SKM-1 treated with dmso at 0.1 percent for 144 hours (cell line): ENCODE results near the gene KCNMA1.

Source experiments
- DNase-seq: peaks from one replicate; lab custom pipeline; 2025; ENCODE audit not compliant: unreplicated experiment; lab: John Stamatoyannopoulos, UW

KCNMA1 gene

DNA sequence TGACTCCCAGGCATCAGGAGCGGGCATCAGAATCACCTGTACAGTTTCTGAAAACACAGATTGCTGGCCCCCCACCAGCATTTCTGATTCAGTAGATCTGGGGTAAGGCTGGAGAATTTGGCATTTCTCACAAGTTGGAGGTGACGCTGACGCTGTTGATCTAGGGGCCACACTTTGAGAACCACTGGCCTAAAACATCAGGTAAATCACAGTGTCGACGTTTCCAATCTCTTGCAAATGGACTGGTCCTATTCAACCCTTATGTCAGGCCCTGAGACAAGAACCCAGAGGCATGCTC is 564.0 kb downstream of the KCNMA1 start:
- DNase-seq, result no peak

DNA sequence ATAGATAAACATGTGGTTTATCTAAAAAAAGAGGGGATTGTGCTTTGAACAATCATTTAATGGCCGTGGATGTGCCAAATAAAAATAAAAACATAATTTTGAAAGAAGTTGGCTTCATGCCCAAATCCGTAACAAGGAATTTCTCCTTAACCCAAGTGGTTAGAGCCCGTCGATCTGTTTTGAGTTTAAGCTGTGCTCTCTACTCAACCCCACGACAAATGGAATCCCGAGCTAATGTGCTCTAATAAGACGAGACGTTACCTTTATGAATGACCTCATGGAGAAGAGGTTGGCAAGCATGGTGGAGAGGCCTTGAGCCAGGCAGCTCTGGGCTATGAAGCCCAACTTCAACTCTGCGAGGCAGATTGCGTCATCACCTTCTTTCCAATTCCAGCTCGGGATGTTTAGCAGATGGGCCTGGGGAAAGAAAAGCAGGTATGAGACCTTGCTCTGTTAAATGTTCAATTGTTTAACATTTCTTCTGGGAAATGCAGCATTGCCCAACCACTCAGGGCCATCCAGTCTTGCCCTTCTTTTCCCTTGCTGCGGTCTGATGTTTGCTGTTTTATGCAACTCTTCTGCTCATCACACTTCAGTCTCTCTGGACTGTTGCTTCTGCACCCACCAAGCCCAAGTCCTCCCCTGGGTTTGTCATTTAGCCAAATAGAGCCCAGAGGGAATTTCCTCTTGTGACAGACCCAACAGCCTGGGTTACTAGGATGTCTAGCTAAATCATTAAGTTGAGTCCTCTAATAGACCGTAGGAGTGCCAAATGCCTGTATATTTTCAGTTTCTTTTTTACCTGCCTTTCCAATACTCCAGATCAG is 564.6 kb downstream of the KCNMA1 start:
- DNase-seq, result no peak

DNA sequence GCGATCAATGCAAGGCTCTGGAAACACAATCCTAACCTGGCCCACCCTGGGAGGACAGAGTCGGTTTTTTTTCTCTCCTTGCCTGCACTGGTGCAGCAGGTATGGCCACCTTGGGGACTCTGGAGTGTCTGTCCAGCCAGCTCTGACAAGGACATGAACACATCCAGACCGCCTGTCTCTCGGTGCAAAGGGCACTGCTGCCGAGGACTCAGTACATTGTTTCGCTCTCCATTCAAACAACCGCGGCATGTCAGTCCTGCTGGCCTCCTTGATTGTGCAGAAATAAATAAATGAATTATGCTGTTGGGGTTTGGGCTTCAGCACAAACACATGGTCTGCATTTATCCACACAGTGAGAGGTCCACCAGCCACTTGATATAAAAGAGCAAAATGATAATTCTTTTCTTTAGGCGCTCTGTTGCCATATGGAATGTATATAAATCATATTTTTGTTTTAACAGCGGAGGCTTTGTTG is 565.2 kb downstream of the KCNMA1 start:
- no peak for DNase-seq

DNA sequence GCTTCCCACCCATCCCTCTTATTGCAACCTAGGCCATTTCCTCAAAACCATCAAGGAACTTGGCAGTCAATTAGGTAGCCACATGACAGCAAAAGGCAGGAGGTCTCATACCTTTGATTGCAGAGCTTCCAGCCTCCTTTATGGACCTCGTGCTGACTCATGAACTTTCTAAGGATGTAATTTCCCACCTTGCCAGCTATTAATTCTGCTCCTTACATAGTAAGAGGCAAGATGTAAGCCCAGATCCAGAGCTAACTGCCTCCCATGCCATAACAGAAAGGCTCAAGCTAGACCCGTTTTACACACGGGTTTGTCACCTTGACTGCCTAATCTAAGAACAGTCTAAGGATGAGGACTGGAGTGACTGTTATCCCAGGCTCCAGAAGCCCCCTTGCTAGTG is 565.7 kb downstream of the KCNMA1 start:
- no peak for DNase-seq

DNA sequence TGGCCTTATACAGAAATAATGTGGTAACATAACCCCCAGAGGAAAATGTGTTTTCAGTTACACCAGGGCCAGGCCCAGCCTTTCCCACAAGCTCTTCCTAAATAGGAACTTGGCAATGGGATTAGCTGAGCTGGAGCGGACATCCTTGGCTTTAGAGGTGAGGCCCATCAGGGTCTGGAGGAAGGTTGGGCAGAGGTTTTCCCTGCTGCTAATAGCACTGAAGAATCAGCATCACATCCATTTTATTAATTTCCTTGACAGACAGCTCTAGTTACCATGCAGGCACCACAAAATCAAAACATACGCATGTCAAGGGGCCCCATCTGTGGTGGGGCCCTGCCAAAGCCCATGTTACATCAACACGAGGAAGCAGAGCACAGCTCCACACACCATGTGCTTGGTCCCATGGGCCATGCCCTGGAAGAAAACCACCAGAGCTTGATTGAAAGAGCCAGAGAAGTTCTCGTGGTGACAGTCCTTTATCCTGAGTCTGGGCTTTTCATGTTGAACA is 566.6 kb downstream of the KCNMA1 start:
- DNase-seq, result no peak

DNA sequence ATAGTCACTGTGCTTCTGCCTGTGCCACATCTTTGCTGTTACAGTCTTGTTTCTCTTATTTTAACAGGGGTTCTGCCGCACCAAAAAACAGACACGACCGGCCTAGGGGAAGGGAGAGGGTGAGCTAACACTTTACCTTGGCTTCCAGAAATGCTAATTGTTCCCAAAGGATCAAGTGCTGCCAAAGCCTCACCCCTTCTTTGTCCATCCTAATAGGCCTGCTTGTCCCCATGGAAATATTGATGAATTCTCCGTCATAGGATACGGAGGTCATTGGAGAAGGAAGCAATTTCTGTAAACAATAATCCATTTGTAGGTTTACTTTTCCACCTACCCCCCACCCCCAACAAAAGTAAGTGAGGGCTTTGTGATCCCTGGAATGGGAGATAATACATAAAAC is 567.3 kb downstream of the KCNMA1 start:
- DNase-seq, result no peak

DNA sequence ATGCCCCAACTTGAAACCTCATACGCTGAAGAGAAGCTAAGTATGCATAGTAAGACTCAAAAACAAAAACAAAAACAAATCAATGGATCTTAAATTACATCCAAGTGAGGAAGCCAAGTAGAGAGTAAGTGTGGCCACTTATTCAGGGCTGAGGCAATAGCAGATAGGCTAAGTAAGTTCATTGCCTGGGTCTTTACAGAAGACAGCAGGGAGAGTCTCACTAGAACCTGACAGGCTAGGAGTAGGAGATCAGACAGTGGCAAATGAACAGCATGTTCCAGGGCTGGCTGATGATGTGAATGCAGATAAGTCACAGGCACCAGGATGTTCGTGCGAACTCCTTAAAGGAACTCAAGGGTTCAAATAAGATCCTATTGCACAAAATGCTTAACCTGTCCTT is 568.6 kb downstream of the KCNMA1 start:
- no peak for DNase-seq

DNA sequence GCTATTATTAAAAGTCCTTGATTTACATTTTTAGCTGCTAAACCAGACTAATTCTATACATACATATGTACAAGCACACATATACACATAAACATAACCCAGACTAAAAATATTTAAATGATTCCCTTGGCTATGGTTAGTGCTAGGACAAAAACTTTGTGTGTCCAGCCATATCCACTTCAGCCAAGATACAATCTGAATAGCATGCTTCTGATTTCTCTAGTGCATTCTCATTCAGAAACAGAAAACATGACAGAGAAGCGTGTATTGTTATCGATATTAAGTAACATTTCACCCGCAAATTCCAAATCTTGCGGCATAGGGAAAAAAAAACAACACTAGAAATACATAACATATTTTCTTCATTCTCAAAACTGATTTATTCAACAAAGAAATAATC is 569.3 kb downstream of the KCNMA1 start:
- DNase-seq, result no peak

DNA sequence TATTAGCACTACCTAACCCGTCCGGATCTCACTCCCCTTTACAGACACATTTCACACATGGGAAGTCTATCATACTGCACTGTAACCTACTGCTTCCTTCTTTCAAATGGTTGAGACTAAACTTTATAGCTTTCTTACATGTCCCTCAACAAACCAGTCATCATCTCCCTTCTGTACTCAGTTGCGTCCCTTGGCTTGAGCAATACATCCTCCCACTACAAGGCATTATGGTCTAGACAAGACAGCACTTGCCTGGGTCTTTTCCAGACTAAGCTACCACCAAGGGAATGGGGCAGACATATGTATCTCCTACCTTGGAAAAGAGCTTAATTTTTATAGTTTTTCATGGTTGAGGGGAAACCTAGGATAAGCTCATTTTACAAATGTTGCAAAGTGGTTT is 575.2 kb downstream of the KCNMA1 start:
- DNase-seq, result no peak

DNA sequence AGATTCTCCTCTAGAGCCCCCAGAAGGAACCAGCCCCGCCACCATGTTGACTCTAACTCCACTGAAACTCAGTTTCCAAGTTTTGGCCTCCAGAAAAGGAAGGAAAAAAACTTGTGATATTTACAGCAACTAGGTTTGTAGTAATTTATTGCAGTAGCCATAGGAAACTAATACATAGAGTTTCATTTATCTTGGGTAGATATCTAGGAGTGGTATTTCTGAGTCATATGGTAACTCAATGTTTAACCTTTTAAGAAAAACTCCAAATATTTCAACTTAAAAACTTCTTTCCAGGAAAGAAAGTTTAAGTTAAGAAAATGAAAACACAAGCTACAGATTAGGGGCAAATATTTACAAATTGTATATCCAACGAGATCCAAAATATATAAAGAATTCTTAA is 576.7 kb downstream of the KCNMA1 start:
- DNase-seq, result no peak

DNA sequence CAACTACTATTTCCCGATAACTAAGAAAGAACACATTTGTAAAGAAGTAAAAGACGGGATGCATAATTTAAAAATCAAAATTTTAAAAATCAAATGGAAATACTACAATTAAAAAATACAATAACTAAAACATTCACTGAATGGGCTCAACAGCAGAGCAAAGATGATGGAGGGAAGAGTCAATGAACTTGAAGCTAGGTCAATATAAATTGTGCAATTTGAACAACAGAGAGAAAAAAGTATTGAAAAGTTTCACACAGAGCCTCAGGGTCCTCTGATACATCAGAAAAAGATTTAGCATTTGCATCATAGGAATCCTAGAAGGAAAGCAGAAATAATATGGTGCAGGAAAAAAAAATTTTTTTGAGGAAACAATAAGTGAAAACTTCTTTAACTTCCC is 581.0 kb downstream of the KCNMA1 start:
- no peak for DNase-seq

DNA sequence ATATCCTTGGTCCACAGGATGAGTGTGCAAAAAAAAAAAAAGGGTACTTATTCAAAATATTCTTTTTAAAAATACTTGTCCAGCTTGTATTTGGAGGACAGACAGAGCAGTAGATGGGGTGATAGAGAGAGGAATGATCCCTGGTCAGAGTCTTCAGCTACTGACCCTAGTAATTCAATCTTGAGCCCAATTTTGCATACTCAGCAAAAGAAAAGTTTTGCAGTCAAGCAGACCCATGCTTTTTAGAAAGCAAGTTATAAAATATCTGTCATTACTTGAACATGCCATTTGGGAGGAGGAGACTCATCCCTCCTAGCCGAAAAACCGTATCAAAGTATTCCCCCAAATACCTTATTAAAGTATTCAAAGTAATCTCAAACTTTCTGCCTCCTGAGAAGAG is 585.0 kb downstream of the KCNMA1 start:
- no peak for DNase-seq

DNA sequence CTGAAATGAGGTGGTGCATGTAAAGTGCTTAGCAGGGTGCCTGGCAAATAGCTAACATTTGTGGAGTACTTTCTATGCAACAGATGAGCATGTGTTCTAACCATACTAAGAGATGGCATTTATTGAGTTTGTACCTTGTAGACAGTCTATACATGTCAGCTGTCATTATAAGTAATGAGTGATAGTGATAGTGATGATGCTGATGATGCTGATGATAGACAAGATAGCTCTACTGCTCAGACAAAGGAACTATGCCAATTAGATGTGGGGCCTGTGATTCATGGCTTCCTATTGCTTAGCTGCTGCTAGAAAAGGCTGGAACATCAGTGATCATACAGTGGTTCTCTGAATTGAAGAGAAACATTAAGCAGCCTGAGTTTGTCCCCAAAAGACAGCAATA is 585.8 kb downstream of the KCNMA1 start:
- no peak for DNase-seq

DNA sequence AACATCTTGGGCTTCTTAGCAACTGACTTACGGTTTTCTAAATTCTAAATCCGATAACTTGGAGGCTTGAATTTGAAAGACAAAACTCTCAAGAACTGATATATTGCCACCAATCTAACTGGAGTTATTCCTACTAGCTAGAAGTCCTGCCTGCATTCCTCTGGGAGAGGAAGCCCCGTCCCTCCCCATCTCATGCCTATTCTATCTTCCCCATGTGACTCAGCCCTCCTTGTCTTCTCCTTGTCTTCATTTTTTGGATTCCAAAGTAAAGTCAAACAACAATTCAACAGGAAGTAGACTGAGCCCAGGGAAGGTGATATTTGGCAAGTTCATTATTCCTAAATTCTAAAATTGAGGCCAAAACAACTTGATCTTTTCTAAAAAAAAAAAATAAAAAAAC is 587.7 kb downstream of the KCNMA1 start:
- no peak for DNase-seq

DNA sequence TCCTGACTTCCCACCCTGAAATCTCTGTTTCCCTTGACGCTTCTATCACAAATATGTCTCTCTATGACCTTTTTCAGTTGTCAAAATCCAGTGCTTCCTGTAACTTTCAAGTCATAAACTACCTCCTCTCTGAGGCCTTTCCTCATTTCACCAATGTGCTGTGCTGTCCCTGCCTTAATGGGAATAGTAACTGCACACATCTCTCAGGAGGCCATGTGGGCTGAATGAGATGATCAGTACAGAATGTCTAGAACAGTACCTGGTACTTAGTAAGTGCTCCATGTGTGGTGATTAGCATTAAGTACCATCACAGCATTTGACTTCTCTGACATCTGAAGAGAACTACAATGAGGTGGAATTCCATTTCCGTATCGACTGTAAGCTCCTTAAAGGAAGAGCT is 588.5 kb downstream of the KCNMA1 start:
- no peak for DNase-seq

DNA sequence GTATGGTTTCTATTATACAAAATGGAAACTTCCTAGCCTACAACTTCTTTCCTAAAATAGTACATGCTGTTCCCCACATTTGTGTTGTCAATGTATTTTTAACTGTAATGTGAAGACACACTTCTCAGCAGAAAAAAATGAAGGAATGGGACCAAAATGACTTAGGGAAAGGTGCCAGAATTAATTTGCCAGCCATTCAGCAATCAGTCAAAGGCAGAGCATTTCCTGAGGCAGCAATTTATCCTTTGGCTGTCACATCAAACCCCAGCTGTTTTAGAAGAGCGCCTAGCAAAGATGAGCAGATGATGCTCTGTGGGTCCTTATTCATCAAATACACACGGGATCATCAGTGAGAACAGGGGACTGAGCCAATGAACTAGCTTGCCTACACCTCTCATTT is 592.5 kb downstream of the KCNMA1 start:
- no peak for DNase-seq

DNA sequence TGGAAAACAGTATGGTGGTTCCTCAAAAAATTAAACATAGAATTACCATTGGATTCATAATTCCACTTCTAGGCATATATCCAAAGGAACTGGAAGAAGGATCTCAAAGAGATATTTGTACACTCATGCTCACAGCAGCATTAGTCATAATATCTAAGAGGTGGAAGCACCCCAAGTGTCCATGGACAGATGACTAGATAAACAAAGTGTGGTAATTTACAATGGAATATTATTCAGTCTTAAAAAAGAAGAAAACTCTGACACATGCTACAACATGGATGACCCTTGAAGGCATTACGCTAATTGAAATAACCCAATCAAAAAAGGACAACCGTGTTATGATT is 594.2 kb downstream of the KCNMA1 start:
- DNase-seq, result no peak

DNA sequence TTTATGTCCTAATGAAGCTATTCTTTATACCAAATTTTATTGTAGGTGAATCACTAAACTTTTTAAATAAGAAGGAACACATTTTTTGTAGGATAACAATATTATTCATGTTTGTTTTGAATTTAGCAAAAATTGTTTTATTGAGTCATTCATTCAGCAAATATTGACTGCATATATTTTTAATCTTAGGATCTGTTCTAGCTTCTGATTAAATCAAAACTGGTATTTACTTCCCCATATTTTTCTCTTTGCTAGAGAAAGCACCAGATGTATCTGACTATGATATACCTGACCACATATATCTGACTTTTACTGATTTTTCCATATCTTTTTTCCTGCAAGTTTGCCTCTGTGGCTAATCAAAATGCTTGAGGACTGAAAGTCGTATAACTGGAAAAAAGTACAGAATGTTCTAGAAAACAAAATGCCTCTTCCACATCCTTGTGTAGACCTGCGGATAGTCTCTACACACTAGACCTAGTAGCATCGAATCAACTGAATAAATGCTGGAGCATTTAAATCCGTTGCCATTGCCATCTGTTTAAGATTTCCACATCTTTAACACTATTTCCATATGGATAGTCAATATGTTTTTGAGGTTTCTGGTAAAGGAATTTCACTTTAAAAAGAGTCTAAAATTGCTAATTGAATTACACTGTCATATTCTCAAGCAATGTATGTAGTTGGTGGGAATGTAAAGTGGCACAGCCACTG is 594.7 kb downstream of the KCNMA1 start:
- DNase-seq, result no peak

DNA sequence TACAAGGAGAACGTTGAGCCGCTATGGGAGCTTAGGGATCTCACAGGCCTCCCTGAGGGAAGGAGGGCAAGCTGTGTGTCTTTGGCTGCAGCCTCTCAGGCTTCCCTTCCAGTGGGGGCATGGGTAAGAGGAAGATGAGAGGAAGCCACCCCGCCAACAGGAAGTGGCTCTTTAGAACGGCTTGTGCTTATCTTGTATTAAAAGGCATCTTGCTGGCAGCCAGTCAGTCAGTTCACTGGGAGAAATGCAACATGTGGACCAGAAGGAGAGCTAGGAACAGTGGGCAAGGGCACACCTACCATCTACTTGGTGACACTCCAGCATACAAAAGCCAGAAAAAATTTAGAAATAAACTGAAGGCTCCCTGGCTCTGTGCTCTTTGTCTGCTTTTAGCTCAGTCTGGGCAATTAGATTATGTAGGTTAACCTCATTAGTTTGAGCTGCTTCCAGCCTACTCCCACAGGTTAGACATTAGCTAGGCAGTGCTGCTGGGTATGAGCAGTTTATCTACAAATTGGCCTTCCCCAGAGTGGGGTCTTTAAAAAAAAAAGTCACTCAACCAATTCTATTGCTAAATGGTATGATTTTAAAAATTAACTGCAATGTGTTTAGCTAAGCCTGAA is 595.9 kb downstream of the KCNMA1 start:
- DNase-seq, result peak; percentile 62

DNA sequence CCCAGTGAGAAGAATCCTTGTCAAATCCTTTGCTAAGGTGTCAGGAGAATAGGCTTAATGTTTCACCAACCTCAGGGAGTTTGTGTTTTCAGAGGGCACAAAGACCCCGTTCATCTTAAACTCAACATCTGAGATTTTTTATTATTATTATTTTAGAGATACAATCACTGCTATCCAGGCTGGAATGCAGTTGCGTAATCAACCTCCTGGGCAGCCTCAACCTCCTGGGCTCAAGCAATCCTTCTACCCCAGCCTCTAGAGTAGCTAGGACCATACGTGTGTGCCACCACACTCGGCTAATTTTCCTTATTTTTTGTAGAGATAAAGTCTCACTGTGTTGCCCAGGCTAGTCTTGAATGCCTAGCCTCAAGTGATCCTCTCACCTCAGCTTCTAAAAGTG is 599.2 kb downstream of the KCNMA1 start:
- DNase-seq, result no peak

DNA sequence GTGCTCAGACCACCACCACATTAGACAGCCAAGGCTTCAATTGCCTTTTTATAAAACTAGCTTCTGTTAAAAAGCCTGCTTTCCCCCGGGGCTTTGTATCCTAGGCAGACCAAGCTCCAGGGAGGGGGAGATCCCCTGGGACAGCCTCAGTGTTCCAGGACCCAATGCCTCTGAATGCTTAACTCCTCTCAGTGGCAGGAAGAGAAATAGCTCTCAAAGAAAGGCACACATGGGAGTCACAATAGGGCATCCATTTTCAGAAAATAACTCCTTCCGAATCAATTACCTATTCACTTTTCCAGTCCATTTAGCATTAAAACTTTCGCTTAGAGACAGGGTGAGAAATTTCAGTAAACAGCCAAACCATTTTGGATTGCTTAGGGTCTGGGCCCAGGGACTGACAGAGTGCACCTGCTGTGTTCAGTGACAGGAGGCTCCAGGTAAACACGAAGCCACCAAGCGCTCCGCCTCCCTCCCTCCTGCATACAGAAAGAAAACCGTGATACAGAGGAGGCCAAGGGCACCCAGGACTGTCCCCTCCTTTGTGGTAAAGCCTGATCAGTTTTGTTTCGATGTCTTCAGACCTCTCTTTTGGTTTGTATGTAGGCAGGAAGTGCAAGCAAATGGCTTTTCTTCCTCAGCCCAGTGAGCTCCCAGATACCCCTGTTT is 599.7 kb downstream of the KCNMA1 start:
- DNase-seq, result no peak
